Effector memory CD8-positive, alpha-beta T cell (primary cell): ENCODE measurements around the gene CRYBG1.
A peak's percentile ranks its signal among the peaks of the same experiment; 100 is the strongest.
"Not testable (repeated sequence)": the region's sequence is repeated elsewhere in the genome, so short reads cannot be mapped to it uniquely, and the experiment has no call there.

Experiments used
- ATAC-seq: fragments of 150-1000 bp; cut with Tn5 transposase; replicated peaks from 2 replicates; pipeline ENCODE4 v1.10.0; 2021; ENCODE audit warnings: mild to moderate bottlenecking, moderate library complexity
- DNase-seq, 3 experiments: peaks; one replicate each; pipeline ENCODE4 v3.0.0; 2021
- H3K27ac Mint-ChIP-seq, 2 donors: one replicate each; pipeline ENCODE4 v1.8.0; 2022; ENCODE audit warnings: mild to moderate bottlenecking in 2 of 2, mixed read lengths in 2 of 2, moderate library complexity in 2 of 2
- H3K27me3 Mint-ChIP-seq, 2 donors: one replicate each; pipeline ENCODE4 v1.8.0; 2022; ENCODE audit warnings: mixed read lengths in 2 of 2
- H3K36me3 Mint-ChIP-seq: one replicate; pipeline ENCODE4 v1.8.0; 2022; ENCODE audit warnings: mild to moderate bottlenecking, moderate library complexity, mixed read lengths; ENCODE audit not compliant: insufficient read depth
- H3K4me1 Mint-ChIP-seq, 2 donors: one replicate each; pipeline ENCODE4 v1.8.0; 2022; ENCODE audit warnings: low read depth in 2 of 2, mixed read lengths in 2 of 2
- H3K4me3 Mint-ChIP-seq, 2 donors: one replicate each; pipeline ENCODE4 v1.8.0; 2022; ENCODE audit warnings: mild to moderate bottlenecking in 2 of 2, mixed read lengths in 2 of 2, moderate library complexity in 2 of 2
- H3K9me3 Mint-ChIP-seq, 2 donors: one replicate each; pipeline ENCODE4 v1.8.0; 2022; ENCODE audit warnings: mixed read lengths in 2 of 2

CRYBG1 gene

GRCh38 chr6:106586815-106587415 is 226.4 kb downstream of the CRYBG1 start:
- Mint-ChIP-seq H3K36me3 (peaks cover 19% of the 10 kb centered on the region), H3K27ac (no peak overlapping the region), H3K27me3 (no peaks in the 10 kb centered on the region), H3K4me1 (peaks cover 0 to 3% of the 10 kb centered on the region in 2 donors), H3K9me3 (no peaks in the 10 kb centered on the region), H3K4me3 (no peak overlapping the region)
- DNase-seq (no peak), ATAC-seq (no peak)

- ATAC-seq, H3K4me1 Mint-ChIP-seq, H3K27me3 Mint-ChIP-seq, DNase-seq, H3K4me3 Mint-ChIP-seq, H3K27ac Mint-ChIP-seq, H3K9me3 Mint-ChIP-seq: not testable (repeated sequence)
- peaks cover 10% of the 10 kb centered on the region for H3K36me3 Mint-ChIP-seq
These were observed 228.4 kb downstream of the CRYBG1 start for GRCh38 chr6:106588937-106589336.

- ATAC-seq (no peak), DNase-seq (no peak)
- H3K27me3 Mint-ChIP-seq = no peaks in the 10 kb centered on the region
- H3K9me3 Mint-ChIP-seq = no peaks in the 10 kb centered on the region
- H3K27ac Mint-ChIP-seq = no peak overlapping the region
- H3K4me1 Mint-ChIP-seq = peaks cover 0 to 3% of the 10 kb centered on the region in 2 donors
- peaks cover 7% of the 10 kb centered on the region for H3K36me3 Mint-ChIP-seq
- no peak overlapping the region for H3K4me3 Mint-ChIP-seq
These were observed 230.8 kb downstream of the CRYBG1 start for GRCh38 chr6:106591111-106591825.

GRCh38 chr6:106599440-106599839 is 238.9 kb downstream of the CRYBG1 start:
- H3K4me3 Mint-ChIP-seq = no peak overlapping the region
- no peaks in the 10 kb centered on the region for H3K9me3 Mint-ChIP-seq
- no peak for ATAC-seq
- no peak overlapping the region for H3K27ac Mint-ChIP-seq
- no peaks in the 10 kb centered on the region for H3K27me3 Mint-ChIP-seq
- peaks cover 9% of the 10 kb centered on the region for H3K36me3 Mint-ChIP-seq
- DNase-seq = no peak
- no peaks in the 10 kb centered on the region for H3K4me1 Mint-ChIP-seq

GRCh38 chr6:106600329-106600728 is 239.8 kb downstream of the CRYBG1 start:
- DNase-seq = no peak
- no peak overlapping the region for H3K4me3 Mint-ChIP-seq
- H3K4me1 Mint-ChIP-seq = no peaks in the 10 kb centered on the region
- H3K27ac Mint-ChIP-seq = no peak overlapping the region
- H3K9me3 Mint-ChIP-seq = no peaks in the 10 kb centered on the region
- H3K27me3 Mint-ChIP-seq = no peaks in the 10 kb centered on the region
- H3K36me3 Mint-ChIP-seq = peaks cover 9% of the 10 kb centered on the region
- no peak for ATAC-seq

GRCh38 chr6:106608080-106608668 is 247.7 kb downstream of the CRYBG1 start:
- no peak overlapping the region for H3K4me3 Mint-ChIP-seq
- H3K27me3 Mint-ChIP-seq = no peaks in the 10 kb centered on the region
- no peaks in the 10 kb centered on the region for H3K9me3 Mint-ChIP-seq
- ATAC-seq = peak; percentile 91
- H3K36me3 Mint-ChIP-seq = no peaks in the 10 kb centered on the region
- DNase-seq = peak; percentile 37 to 44 (median 40)
- H3K27ac Mint-ChIP-seq = no peak overlapping the region
- peaks cover 1 to 8% of the 10 kb centered on the region in 2 donors for H3K4me1 Mint-ChIP-seq

- no peak for ATAC-seq
- peaks cover 1 to 8% of the 10 kb centered on the region in 2 donors for H3K4me1 Mint-ChIP-seq
- no peak for DNase-seq
- H3K36me3 Mint-ChIP-seq = no peaks in the 10 kb centered on the region
- no peaks in the 10 kb centered on the region for H3K9me3 Mint-ChIP-seq
- H3K4me3 Mint-ChIP-seq = no peak overlapping the region
- H3K27ac Mint-ChIP-seq = peak overlapping the region in 1 of 2 donors; percentile 17
- no peaks in the 10 kb centered on the region for H3K27me3 Mint-ChIP-seq
These were observed 249.2 kb downstream of the CRYBG1 start for GRCh38 chr6:106609699-106610098.

- Mint-ChIP-seq H3K9me3 (no peaks in the 10 kb centered on the region), H3K27ac (no peak overlapping the region), H3K36me3 (no peaks in the 10 kb centered on the region), H3K4me3 (no peak overlapping the region), H3K27me3 (no peaks in the 10 kb centered on the region), H3K4me1 (peaks cover 1 to 8% of the 10 kb centered on the region in 2 donors)
- no peak for ATAC-seq
- no peak for DNase-seq
These were observed 250.5 kb downstream of the CRYBG1 start for GRCh38 chr6:106611030-106611429.

- Mint-ChIP-seq H3K27me3 (no peaks in the 10 kb centered on the region), H3K4me3 (no peak overlapping the region), H3K9me3 (no peaks in the 10 kb centered on the region), H3K4me1 (peaks cover 1 to 8% of the 10 kb centered on the region in 2 donors), H3K27ac (no peak overlapping the region), H3K36me3 (no peaks in the 10 kb centered on the region)
- DNase-seq = no peak
- ATAC-seq = no peak
These were observed 252.3 kb downstream of the CRYBG1 start for GRCh38 chr6:106612671-106613416.

- H3K27me3 Mint-ChIP-seq = no peaks in the 10 kb centered on the region
- H3K4me1 Mint-ChIP-seq = peaks cover 0 to 3% of the 10 kb centered on the region in 2 donors
- H3K9me3 Mint-ChIP-seq = no peaks in the 10 kb centered on the region
- H3K36me3 Mint-ChIP-seq = peaks cover 3% of the 10 kb centered on the region
- ATAC-seq (no peak), DNase-seq (no peak)
- no peak overlapping the region for H3K4me3 Mint-ChIP-seq
- no peak overlapping the region for H3K27ac Mint-ChIP-seq
These were observed 253.1 kb downstream of the CRYBG1 start for GRCh38 chr6:106613590-106613989.

GRCh38 chr6:106614166-106614565 is 253.6 kb downstream of the CRYBG1 start:
- Mint-ChIP-seq H3K36me3 (peaks cover 4% of the 10 kb centered on the region), H3K27me3 (no peaks in the 10 kb centered on the region), H3K4me3 (no peak overlapping the region), H3K27ac (no peak overlapping the region), H3K4me1 (peaks cover 0 to 3% of the 10 kb centered on the region in 2 donors), H3K9me3 (no peaks in the 10 kb centered on the region)
- DNase-seq (no peak), ATAC-seq (no peak)

- ATAC-seq (no peak), DNase-seq (no peak)
- peaks cover 4% of the 10 kb centered on the region for H3K36me3 Mint-ChIP-seq
- H3K27me3 Mint-ChIP-seq = no peaks in the 10 kb centered on the region
- no peak overlapping the region for H3K27ac Mint-ChIP-seq
- H3K4me3 Mint-ChIP-seq = no peak overlapping the region
- H3K9me3 Mint-ChIP-seq = no peaks in the 10 kb centered on the region
- H3K4me1 Mint-ChIP-seq = peaks cover 0 to 3% of the 10 kb centered on the region in 2 donors
These were observed 254.2 kb downstream of the CRYBG1 start for GRCh38 chr6:106614592-106615257.

- peaks cover 0 to 3% of the 10 kb centered on the region in 2 donors for H3K4me1 Mint-ChIP-seq
- no peak overlapping the region for H3K4me3 Mint-ChIP-seq
- H3K9me3 Mint-ChIP-seq = no peaks in the 10 kb centered on the region
- H3K27ac Mint-ChIP-seq = no peak overlapping the region
- H3K27me3 Mint-ChIP-seq = no peaks in the 10 kb centered on the region
- DNase-seq (no peak), ATAC-seq (no peak)
- peaks cover 4% of the 10 kb centered on the region for H3K36me3 Mint-ChIP-seq
These were observed 256.8 kb downstream of the CRYBG1 start for GRCh38 chr6:106617302-106617701.
